NCI-H1694 treated with DMSO at 0.1 percent for 48 hours (cell line): ENCODE measurements around the gene ADORA1.
A peak's percentile ranks its signal among the peaks of the same experiment; 100 is the strongest.

ENCODE experiments used
- DNase-seq: peaks from one replicate; lab custom pipeline; 2025; lab: John Stamatoyannopoulos, UW

The ADORA1 gene

GRCh38 chr1:203173011-203173555 is 45.6 kb downstream of the ADORA1 start:
- no peak for DNase-seq

DNA sequence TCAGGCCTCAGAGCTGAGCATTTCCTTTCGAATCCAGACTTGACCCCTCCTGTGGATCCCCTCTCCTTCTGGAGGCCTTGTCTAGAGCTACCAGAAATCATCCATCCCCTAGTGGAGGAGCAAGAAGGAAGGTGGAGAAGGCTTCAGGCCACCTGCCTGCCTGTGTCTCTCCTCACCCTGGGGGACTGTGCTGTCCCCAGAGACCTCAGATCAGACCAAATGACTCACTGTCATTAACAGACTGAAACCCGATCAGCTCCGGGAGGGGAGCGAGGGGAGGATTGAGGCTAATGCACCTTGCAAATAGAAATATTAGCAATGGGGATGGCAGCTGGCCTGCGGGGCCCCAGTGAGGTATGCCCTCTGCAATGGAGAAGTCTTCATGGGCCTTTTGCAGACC is 46.0 kb downstream of the ADORA1 start:
- DNase-seq, result peak; percentile 14

GRCh38 chr1:203174324-203174985 is 46.9 kb downstream of the ADORA1 start:
- DNase-seq, result no peak

- DNase-seq, result no peak
Measured at GRCh38 chr1:203175237-203175826, 47.8 kb downstream of the ADORA1 start, which contains the start of gene MYBPH. TSS of gene MYBPH (minus strand) at chr1:203175826. CDS start at chr1:203175755, 71 bp downstream.

DNA sequence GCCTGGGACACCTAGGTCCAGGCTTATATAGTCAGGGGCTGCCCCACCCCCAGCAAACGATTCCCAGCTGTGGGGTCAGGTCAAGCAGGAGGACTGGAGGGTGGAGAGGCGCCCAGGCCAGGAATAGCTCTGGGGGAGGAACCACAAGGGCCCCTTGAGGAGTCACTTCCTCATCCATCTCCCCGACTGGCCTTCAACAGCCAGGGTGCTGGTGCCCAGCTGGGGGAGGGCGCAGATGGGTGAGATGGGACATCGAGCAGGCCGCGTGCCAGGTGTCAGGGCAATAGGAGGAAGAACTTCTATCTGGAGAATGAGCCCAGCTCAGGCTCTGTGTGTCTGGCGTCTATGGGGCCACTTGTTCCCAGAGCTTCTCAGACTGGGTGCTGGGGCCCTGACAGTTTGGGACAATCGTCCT is 48.3 kb downstream of the ADORA1 start:
- no peak for DNase-seq

- DNase-seq, result no peak
Measured at GRCh38 chr1:203176273-203177035, 48.9 kb downstream of the ADORA1 start.

DNA sequence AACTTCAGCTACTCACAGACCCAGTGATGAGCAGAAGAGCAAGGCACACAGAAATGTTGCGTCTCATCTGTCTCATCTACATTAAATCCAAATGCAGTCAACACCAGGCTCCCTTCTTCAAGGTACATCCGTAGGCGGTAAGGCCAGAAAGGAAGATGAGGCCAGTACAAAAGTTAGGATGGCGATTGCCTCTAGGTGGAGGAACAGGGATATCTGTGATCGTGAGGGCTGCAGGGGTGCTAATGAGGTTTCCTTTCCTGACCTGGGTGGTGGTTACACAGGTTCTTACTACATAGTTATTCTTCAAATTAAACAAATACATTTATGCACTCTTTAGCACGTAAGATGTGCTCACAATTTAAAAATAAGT is 49.5 kb downstream of the ADORA1 start:
- DNase-seq, result no peak

GRCh38 chr1:203177470-203178039 is 50.0 kb downstream of the ADORA1 start:
- no peak for DNase-seq

DNA sequence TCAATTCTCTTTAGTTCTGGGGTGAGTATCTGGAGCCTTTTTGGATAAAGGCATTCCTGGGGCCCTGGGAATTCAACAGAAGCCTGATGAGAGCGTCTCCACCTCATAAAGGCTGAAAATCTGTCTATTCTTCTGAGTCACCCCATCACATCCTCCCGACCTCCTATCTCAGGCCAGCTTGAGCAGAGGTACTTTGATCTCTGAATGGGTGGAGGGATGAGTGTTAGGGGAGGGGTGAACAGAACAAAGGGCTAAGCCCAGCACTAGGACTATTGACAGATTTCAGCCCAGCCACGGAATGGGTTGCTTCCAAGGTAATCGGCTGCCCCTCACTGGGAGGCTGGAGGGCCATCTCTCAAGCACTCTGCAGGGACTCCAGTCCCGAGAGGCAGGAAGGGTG is 50.6 kb downstream of the ADORA1 start:
- DNase-seq, result no peak

- no peak for DNase-seq
Measured at GRCh38 chr1:203178821-203179666, 51.5 kb downstream of the ADORA1 start.

- DNase-seq, result no peak
Measured at GRCh38 chr1:203179667-203180005, 52.1 kb downstream of the ADORA1 start.

GRCh38 chr1:203180611-203181330 is 53.2 kb downstream of the ADORA1 start:
- no peak for DNase-seq

- DNase-seq, result no peak
Measured at GRCh38 chr1:203181586-203182386, 54.3 kb downstream of the ADORA1 start.

- DNase-seq, result no peak
Measured at GRCh38 chr1:203182387-203182953, 54.9 kb downstream of the ADORA1 start.

DNA sequence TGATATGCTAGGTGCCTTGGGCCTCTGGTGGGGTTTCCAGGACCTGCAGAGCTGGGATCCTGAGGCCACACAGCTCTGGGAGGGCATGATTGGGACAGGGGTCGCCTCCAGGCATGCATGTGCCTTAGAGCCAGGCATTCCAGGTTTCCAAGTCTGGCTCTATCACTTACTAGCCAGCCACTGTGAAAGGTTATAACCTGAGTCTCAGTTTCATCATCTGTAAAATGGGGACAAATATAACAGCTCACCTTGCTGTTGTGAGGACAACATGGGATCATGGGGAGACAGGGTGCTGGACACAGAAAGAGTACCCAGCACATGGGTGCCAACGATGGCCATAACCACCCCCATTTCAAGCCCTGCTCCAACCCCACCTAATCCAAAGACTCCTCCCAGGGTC is 56.3 kb downstream of the ADORA1 start:
- no peak for DNase-seq

GRCh38 chr1:203184467-203184866 is 56.9 kb downstream of the ADORA1 start:
- no peak for DNase-seq

- DNase-seq, result no peak
Measured at GRCh38 chr1:203185061-203185461, 57.5 kb downstream of the ADORA1 start.

GRCh38 chr1:203185585-203185984 is 58.1 kb downstream of the ADORA1 start:
- no peak for DNase-seq

DNA sequence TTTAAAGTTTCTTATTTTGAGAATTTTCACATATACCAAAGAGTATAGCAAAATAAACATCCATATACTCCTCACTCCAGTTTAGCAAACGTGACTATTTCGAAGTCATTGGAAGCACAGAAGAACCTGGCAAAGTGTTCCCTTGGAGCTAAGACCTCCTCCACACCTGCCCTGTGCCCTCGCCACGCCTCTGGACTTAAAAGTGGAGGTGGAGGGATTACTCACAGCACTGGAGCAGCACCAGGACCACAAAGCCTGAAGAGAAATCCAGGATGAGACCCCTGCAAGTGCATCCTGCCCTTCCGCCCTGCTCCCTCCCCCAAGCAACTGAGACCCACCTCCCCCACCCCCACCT is 58.5 kb downstream of the ADORA1 start:
- DNase-seq, result no peak
